T-cell (primary cell): ENCODE results near the gene RBBP5. TPM values are rescaled to one million over a fixed set of nuclear protein-coding genes. Genes with fewer than 3 reads are reported as not detected.

Experiments used
- ATAC-seq, 4 experiments: fragments of 200-7000 bp in 3 of 4; fragments of 150-1000 bp in 1 of 4; cut with Tn5 transposase; replicated peaks in 1 of 4; 1 replicate in 3 of 4; 2 replicates in 1 of 4; pipeline ENCODE4 v1.10.0; 2021; ENCODE audit warnings: moderate library complexity in 3 of 4, mild to moderate bottlenecking in 2 of 4, moderate number of reproducible peaks in 1 of 4
- CTCF ChIA-PET, 2 donors: fragments of 300-600 bp; sonication (Branson Sonifier 250); formaldehyde crosslinking; loops; one replicate each; lab custom pipeline; 2022; ENCODE audit warnings: antibody characterized with exemption in 2 of 2; lab: Charles Lee
- POLR2A ChIA-PET, 2 donors: fragments of 300-600 bp; sonication (Branson Sonifier 250); formaldehyde crosslinking; loops; one replicate each; lab custom pipeline; 2022; ENCODE audit warnings: antibody characterized with exemption in 2 of 2; lab: Charles Lee
- DNase-seq, 35 experiments: peaks; one replicate each; pipeline versions ENCODE4 v3.0.0 to v3.0.0-alpha.2; 2013 to 2023
- H3K27ac ChIP-seq: one replicate; pipeline ENCODE4 v1.5.1; 2013; ENCODE audit warnings: low read length
- H3K27me3 ChIP-seq, 2 experiments: replicated peaks in 1 of 2; 1 replicate in 1 of 2; 2 replicates in 1 of 2; pipeline versions ENCODE4 v1.6.1 to v1.7.0; 2013; ENCODE audit warnings: low read length in 1 of 2, mixed read lengths in 1 of 2; ENCODE audit not compliant: control insufficient read depth in 2 of 2, insufficient read depth in 2 of 2; ENCODE audit errors: extremely low read depth in 1 of 2
- H3K36me3 ChIP-seq, 2 donors: 1 replicate in 1 of 2; 2 replicates in 1 of 2; pipeline versions ENCODE4 v1.6.1 to v1.7.0; 2013; ENCODE audit warnings: low read length in 1 of 2; ENCODE audit not compliant: control insufficient read depth in 2 of 2, insufficient read depth in 1 of 2; ENCODE audit errors: extremely low read depth in 1 of 2
- H3K4me1 ChIP-seq, 2 experiments: 1 replicate in 1 of 2; 2 replicates in 1 of 2; pipeline versions ENCODE4 v1.6.1 to v1.7.0; 2013; ENCODE audit warnings: low read length in 2 of 2, mixed read lengths in 1 of 2; ENCODE audit not compliant: insufficient read depth in 2 of 2, control insufficient read depth in 1 of 2; ENCODE audit errors: extremely low read depth in 1 of 2
- H3K4me3 ChIP-seq, 2 donors: 1 replicate in 1 of 2; 2 replicates in 1 of 2; pipeline versions ENCODE4 v1.5.1 to v1.7.0; 2013; ENCODE audit warnings: mild to moderate bottlenecking in 2 of 2, low read length in 1 of 2, moderate library complexity in 1 of 2; ENCODE audit not compliant: control insufficient read depth in 1 of 2; ENCODE audit errors: extremely low read depth in 1 of 2
- H3K9me3 ChIP-seq: 2 replicates; pipeline ENCODE4 v1.7.0; 2013
- H3K27ac Mint-ChIP-seq, 2 donors: one replicate each; pipeline ENCODE4 v1.8.0; 2020 to 2021; ENCODE audit warnings: mild to moderate bottlenecking in 2 of 2, mixed read lengths in 2 of 2
- H3K27me3 Mint-ChIP-seq, 2 donors: one replicate each; pipeline ENCODE4 v1.8.0; 2021 to 2022; ENCODE audit warnings: mixed read lengths in 2 of 2
- H3K36me3 Mint-ChIP-seq: one replicate; pipeline ENCODE4 v1.8.0; 2021; ENCODE audit warnings: mixed read lengths
- H3K4me1 Mint-ChIP-seq, 3 donors: one replicate each; pipeline ENCODE4 v1.8.0; 2020 to 2022; ENCODE audit warnings: mixed read lengths in 3 of 3, mild to moderate bottlenecking in 1 of 3
- H3K4me3 Mint-ChIP-seq, 3 donors: one replicate each; pipeline ENCODE4 v1.8.0; 2020 to 2022; ENCODE audit warnings: mild to moderate bottlenecking in 3 of 3, mixed read lengths in 3 of 3, moderate library complexity in 3 of 3
- H3K9me3 Mint-ChIP-seq, 3 donors: one replicate each; pipeline ENCODE4 v1.8.0; 2020 to 2022; ENCODE audit warnings: mixed read lengths in 3 of 3
- WGBS: methylation state at CpG from one replicate; pipeline ENCODE4 v1.1.5; 2013; ENCODE audit warnings: missing lambda C conversion rate; ENCODE audit not compliant: insufficient coverage; 5-methylcytosine and 5-hydroxymethylcytosine counted together
- total RNA-seq, 35 experiments: library from RNA in 6 of 35; stranded (reverse) in 6 of 35; fragments of 120-200 nt in 1 of 35; gene quantifications; one replicate each; pipeline versions ENCODE4 v1.2.1 to v1.2.4 and lab custom pipeline; 2013 to 2026

The RBBP5 gene
- total RNA-seq, 5 donors from 2014 or later (not counting 1 experiment from before 2014, with no cell fraction given) = 13.9 to 24.3 (median 22.3) TPM

DNA sequence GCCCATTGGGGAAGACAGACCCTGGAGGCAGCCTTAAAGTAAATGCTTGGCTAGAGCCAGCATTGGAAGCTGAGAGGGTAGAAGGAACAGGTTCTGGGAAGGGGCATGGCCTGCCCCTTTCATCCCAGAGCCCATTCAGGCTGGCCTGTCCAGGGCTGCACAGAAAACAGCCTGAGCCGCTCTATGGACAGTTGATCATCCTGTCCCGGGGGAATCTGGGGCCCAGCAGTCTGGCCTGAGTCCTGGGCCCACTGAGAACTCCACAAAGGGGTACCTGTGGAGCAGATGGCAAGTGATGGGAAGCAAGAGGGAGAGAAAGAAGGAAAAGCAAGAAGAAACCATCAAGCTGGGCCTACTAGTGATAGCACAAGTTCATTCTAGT, 50.8 kb downstream of the RBBP5 start:
- H3K27ac Mint-ChIP-seq = no peak overlapping the region
- ChIA-PET POLR2A (interaction anchor here in 1 of 2 donors (0.7 kb wide), 1 partner anchor 52 kb away, joined by 5 read pairs; no protein-coding TSS in a partner anchor), CTCF (no interaction called here)

DNA sequence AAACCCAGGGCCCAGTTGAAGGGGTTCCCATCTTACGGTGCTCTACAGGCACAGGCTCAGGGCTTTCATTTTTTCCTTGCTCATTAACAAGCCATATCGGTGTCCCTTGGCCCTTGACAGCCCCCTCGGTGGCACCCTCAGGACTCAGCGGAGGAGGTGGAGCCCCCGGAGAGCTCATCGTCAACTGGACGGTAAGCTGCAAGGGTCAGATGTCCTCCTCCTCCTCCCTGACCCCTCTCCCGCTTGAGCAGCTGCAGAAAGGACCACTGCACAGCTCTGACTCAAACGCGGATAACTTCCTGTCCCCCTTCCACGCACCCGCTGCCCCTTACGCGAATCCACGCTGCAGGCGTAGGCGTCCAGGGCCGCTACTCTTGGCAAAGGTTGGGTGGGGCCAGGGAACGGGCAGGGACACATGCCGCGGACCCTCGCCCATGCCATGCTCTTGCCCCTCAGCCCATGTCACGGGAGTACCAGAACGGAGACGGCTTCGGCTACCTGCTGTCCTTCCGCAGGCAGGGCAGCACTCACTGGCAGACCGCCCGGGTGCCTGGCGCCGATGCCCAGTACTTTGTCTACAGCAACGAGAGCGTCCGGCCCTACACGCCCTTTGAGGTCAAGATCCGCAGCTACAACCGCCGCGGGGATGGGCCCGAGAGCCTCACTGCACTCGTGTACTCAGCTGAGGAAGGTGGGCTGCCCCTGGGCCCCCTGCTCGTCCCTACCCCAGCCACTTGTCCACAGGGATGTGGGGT, 52.2 kb downstream of the RBBP5 start:
- CTCF ChIA-PET = interaction anchor here in 1 of 2 donors (1.0 kb wide), 1 partner anchor 8 kb away, joined by 3 read pairs; no protein-coding TSS in a partner anchor
- DNase-seq = no peak
- H3K4me1 ChIP-seq = no peaks in the 10 kb centered on the region
- peaks cover 0 to 4% of the 10 kb centered on the region in 2 experiments for H3K27me3 ChIP-seq
- no peak for ATAC-seq
- Mint-ChIP-seq H3K27me3 (no peaks in the 10 kb centered on the region), H3K4me3 (no peak overlapping the region), H3K36me3 (no peaks in the 10 kb centered on the region), H3K4me1 (no peaks in the 10 kb centered on the region), H3K9me3 (no peaks in the 10 kb centered on the region), H3K27ac (no peak overlapping the region)
- H3K27ac ChIP-seq = no peak overlapping the region
- H3K4me3 ChIP-seq = no peak overlapping the region
- 93% methylated on average over 30 of the region's 42 CpGs for WGBS
- H3K9me3 ChIP-seq = no peaks in the 10 kb centered on the region
- POLR2A ChIA-PET = no interaction called here
- H3K36me3 ChIP-seq = no peaks in the 10 kb centered on the region

More for the DNA sequence above, 50.8 kb downstream of the RBBP5 start:
- Histone ChIP-seq H3K4me1 (no peaks in the 10 kb centered on the region), H3K9me3 (no peaks in the 10 kb centered on the region), H3K4me3 (no peak overlapping the region), H3K36me3 (no peaks in the 10 kb centered on the region), H3K27ac (no peak overlapping the region), H3K27me3 (no peaks in the 10 kb centered on the region)
- WGBS = 85% methylated on average over 2 of the region's 2 CpGs
- Mint-ChIP-seq H3K9me3 (no peaks in the 10 kb centered on the region), H3K36me3 (no peaks in the 10 kb centered on the region), H3K4me3 (no peak overlapping the region), H3K27me3 (no peaks in the 10 kb centered on the region), H3K4me1 (no peaks in the 10 kb centered on the region)
- DNase-seq = no peak
- no peak for ATAC-seq

DNA sequence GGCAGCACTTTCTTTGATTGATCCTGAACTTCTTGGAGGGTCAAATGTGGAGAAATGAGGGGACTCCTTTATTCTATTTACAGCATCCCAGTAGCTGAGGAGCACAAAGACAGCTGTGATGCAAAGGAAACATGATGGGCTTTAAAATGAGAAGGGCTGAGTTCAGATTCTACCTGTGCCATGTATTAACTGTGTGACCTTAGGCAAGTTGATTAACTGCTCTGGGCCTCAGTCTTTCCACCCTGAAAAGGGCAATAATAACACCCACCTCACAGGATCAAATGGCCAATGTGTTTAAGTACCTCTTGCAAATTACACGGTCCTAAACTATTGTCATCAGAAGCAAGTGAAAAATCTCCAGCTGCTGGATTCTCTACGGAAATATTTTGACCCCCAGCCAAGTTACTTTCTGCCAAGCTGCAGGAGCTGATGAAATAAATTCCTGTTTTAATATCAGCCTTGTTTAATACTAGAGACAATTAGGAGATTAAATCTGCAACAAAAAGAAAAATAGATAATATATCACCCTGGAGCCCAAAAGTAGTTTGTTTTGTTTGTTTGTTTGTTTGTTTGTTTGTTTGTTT, 53.2 kb downstream of the RBBP5 start:
- no peaks in the 10 kb centered on the region for H3K36me3 Mint-ChIP-seq
- CTCF ChIA-PET = no interaction called here
- no CpG with 5 or more reads among the region's 2 CpGs for WGBS
- Histone ChIP-seq H3K4me1 (no peaks in the 10 kb centered on the region), H3K9me3 (no peaks in the 10 kb centered on the region), H3K27ac (no peak overlapping the region), H3K36me3 (no peaks in the 10 kb centered on the region), H3K4me3 (no peak overlapping the region), H3K27me3 (peaks cover 0 to 7% of the 10 kb centered on the region in 2 experiments)
- no peak for ATAC-seq
- no peaks in the 10 kb centered on the region for H3K27me3 Mint-ChIP-seq
- H3K4me1 Mint-ChIP-seq = no peaks in the 10 kb centered on the region
- POLR2A ChIA-PET = no interaction called here
- no peak for DNase-seq
- H3K27ac Mint-ChIP-seq = no peak overlapping the region
- no peak overlapping the region for H3K4me3 Mint-ChIP-seq
- H3K9me3 Mint-ChIP-seq = no peaks in the 10 kb centered on the region

DNA sequence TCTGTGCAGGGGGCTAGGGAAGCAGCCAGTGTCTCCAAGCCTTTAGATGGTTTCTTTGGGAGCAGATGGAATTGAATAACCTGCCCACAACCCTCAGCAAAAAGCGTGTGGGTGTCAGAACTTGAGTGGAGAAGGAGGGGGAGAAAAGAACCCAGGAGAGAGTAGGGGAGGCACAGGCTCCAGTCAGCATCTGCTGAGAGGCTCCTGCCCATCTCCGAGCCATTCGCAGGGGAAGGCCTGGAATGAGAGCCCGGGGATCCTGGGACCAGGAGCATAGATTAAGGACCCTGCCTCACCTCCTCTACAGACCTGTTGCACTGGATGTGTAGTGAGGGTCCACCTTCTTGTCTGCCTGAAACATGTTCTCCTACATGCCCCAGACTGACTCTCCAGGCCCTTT, 53.8 kb downstream of the RBBP5 start:
- Histone ChIP-seq H3K27ac (no peak overlapping the region), H3K9me3 (no peaks in the 10 kb centered on the region), H3K27me3 (peaks cover 0 to 7% of the 10 kb centered on the region in 2 experiments), H3K4me3 (no peak overlapping the region), H3K36me3 (no peaks in the 10 kb centered on the region), H3K4me1 (no peaks in the 10 kb centered on the region)
- ChIA-PET POLR2A (no interaction called here), CTCF (interaction anchor here in 1 of 2 donors (0.6 kb wide), 1 partner anchor 724 kb away, joined by 3 read pairs; no protein-coding TSS in a partner anchor)
- WGBS = no CpG with 5 or more reads among the region's 4 CpGs
- no peak overlapping the region for H3K27ac Mint-ChIP-seq
- H3K36me3 Mint-ChIP-seq = no peaks in the 10 kb centered on the region
- H3K4me1 Mint-ChIP-seq = no peaks in the 10 kb centered on the region
- no peaks in the 10 kb centered on the region for H3K9me3 Mint-ChIP-seq
- no peak overlapping the region for H3K4me3 Mint-ChIP-seq
- no peaks in the 10 kb centered on the region for H3K27me3 Mint-ChIP-seq
- DNase-seq = no peak
- ATAC-seq = no peak

DNA sequence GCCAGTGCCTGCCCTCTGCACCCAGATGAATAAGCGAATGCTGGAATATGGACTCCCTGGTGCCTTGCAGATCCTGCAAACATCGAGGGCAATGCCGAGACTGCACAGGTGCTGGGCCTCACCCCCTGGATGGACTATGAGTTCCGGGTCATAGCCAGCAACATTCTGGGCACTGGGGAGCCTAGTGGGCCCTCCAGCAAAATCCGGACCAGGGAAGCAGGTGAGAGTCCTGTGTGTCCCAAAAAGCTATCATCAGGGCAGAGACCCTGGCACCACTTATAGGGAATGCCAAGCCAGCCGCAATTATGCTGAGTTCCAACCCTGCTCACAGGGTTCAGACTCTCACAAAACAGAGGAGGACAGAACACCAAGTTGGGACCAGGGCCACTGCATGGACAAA, 54.7 kb downstream of the RBBP5 start:
- no peak overlapping the region for H3K4me3 ChIP-seq
- POLR2A ChIA-PET = no interaction called here
- H3K36me3 ChIP-seq = no peaks in the 10 kb centered on the region
- CTCF ChIA-PET = interaction anchor here in 1 of 2 donors (0.6 kb wide), 1 partner anchor 725 kb away, joined by 3 read pairs; no protein-coding TSS in a partner anchor
- Mint-ChIP-seq H3K4me1 (no peaks in the 10 kb centered on the region), H3K27ac (no peak overlapping the region), H3K27me3 (no peaks in the 10 kb centered on the region), H3K36me3 (no peaks in the 10 kb centered on the region), H3K9me3 (no peaks in the 10 kb centered on the region), H3K4me3 (no peak overlapping the region)
- H3K9me3 ChIP-seq = no peaks in the 10 kb centered on the region
- H3K27me3 ChIP-seq = peaks cover 0 to 7% of the 10 kb centered on the region in 2 experiments
- no peaks in the 10 kb centered on the region for H3K4me1 ChIP-seq
- WGBS = 88% methylated on average over 6 of the region's 6 CpGs
- DNase-seq (no peak), ATAC-seq (no peak)
- H3K27ac ChIP-seq = no peak overlapping the region

DNA sequence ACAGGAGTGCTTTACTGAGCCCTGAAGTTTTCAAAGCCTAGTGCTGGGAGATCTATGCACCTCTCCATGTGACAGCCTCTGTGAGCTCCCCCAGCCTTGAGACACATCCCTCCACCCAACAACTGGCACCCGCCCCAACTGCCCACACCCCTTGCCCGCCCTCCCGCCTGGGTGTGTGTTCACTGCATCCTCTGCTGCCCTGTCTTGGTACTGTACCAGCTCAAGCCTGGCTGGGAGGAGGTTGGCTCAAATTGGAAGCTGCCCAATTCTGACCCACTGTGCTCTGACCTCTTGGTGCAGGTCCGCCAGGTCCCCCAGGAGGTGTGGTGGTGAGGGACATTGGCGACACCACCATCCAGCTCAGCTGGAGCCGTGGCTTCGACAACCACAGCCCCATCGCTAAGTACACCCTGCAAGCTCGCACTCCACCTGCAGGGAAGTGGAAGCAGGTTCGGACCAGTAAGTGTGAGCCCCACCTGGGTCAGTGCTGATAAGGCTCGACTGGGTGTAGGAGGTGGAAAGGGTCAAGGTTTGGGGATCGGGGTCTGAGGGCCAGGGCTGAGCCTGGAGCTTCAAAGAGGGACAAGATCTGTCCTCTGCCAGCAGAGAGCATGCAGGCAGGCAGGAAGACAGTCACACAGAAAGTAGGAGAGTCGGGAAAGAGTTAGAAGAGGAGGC, 55.5 kb downstream of the RBBP5 start:
- ATAC-seq (no peak), DNase-seq (no peak)
- H3K4me3 ChIP-seq = no peak overlapping the region
- Mint-ChIP-seq H3K36me3 (no peaks in the 10 kb centered on the region), H3K9me3 (no peaks in the 10 kb centered on the region), H3K27me3 (no peaks in the 10 kb centered on the region), H3K4me3 (no peak overlapping the region), H3K4me1 (no peaks in the 10 kb centered on the region), H3K27ac (no peak overlapping the region)
- ChIA-PET POLR2A (no interaction called here), CTCF (no interaction called here)
- no peaks in the 10 kb centered on the region for H3K9me3 ChIP-seq
- no peak overlapping the region for H3K27ac ChIP-seq
- no peaks in the 10 kb centered on the region for H3K36me3 ChIP-seq
- peaks cover 0 to 6% of the 10 kb centered on the region in 2 experiments for H3K4me1 ChIP-seq
- WGBS = 76% methylated on average over 9 of the region's 13 CpGs
- H3K27me3 ChIP-seq = peaks cover 0 to 7% of the 10 kb centered on the region in 2 experiments
